SKM-1 treated with dmso at 0.1 percent for 144 hours (cell line): ENCODE data around the gene SLC12A4.

Experiments used
- DNase-seq: peaks from one replicate; lab custom pipeline; 2025; ENCODE audit not compliant: unreplicated experiment; lab: John Stamatoyannopoulos, UW

SLC12A4 gene

DNA sequence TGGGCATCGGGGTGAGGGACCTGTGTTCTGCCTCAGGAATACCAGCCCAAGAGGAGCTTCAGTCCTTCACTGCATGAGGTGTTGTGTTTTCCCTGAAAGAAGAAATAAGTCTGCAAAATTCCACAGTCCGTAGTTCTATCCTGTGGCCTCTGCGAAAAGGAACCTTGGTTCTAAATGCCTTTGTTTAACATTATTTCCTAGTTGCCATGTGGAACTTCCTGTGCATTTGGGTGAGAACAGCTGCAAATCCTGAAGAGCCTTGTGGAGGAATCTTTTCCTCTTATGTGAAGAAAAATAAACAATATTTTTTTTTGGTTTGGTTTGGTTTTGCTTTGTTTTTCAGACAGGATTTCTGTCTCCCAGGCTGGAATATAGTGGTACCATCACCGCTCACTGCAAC is 65.6 kb downstream of the SLC12A4 start:
- DNase-seq = no peak

GRCh38 chr16:67901734-67902133 is 66.7 kb downstream of the SLC12A4 start:
- DNase-seq = no peak

DNA sequence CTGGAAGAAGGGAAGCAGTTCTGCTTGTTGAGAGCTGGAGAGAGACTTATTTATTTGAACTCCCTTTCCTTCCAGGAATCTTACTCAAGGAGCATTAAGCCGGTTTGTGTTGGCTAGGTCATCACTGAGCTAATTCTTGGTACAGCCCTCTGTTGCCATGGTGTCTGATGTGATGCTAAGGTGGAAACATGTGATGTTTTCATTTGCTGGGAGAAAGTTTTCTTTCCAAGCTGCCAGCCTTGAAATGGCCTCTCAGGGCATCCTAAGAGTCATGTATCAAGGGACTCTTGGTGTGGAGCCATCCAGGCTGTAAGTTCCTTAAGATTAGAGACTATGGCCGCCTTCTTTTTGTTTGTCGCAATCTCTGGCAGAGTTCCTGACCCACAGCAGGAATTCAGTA is 71.2 kb downstream of the SLC12A4 start:
- DNase-seq = no peak

- no peak for DNase-seq
Measured at GRCh38 chr16:67893743-67894399, 74.6 kb downstream of the SLC12A4 start.
